Motor neuron (in vitro differentiated cells): ENCODE data around the gene MYF6. TPM values are rescaled to one million over a fixed set of nuclear protein-coding genes. Genes with fewer than 3 reads are reported as not detected.

Experiments
- ATAC-seq, 8 experiments: fragments of 200-7000 bp; cut with Tn5 transposase; replicated peaks in 6 of 8; 2 replicates each; pipeline ENCODE4 v1.8.0; 2021; ENCODE audit warnings: mild to moderate bottlenecking in 8 of 8, moderate library complexity in 8 of 8
- H3K27ac ChIP-seq, 2 donors: fragments of 250-450 bp; sonication (Bioruptor Pico); 2 replicates each; pipeline ENCODE4 v1.9.0; 2021; ENCODE audit warnings: antibody characterized with exemption in 2 of 2, mild to moderate bottlenecking in 2 of 2, moderate library complexity in 1 of 2
- H3K4me1 ChIP-seq, 2 donors: fragments of 250-450 bp; sonication (Bioruptor Pico); replicated peaks in 1 of 2; 2 replicates each; pipeline ENCODE4 v1.6.1; 2021; ENCODE audit warnings: antibody characterized with exemption in 2 of 2, mild to moderate bottlenecking in 2 of 2, moderate library complexity in 1 of 2
- H3K4me3 ChIP-seq, 5 donors: fragments of 250-450 bp; sonication (Bioruptor Pico); 2 replicates each; pipeline ENCODE4 v1.9.0; 2021; ENCODE audit warnings: antibody characterized with exemption in 5 of 5, mild to moderate bottlenecking in 5 of 5, moderate library complexity in 4 of 5
- WGBS, 10 experiments: fragments of 450-650 bp; shearing (Covaris generic); methylation state at CpG; one replicate each; pipeline ENCODE4 v1.0.0; 2022; 5-methylcytosine and 5-hydroxymethylcytosine counted together
- in situ Hi-C, 9 experiments: fragments of 400-800 bp; cut with MboI; loops; one replicate each; pipeline ENCODE4 v1.15.0; 2021; ENCODE audit warnings: low sequenced_read_pairs in 9 of 9, low pct_unique_long_range_greater_than_20kb in 2 of 9; ENCODE audit not compliant: unreplicated experiment in 9 of 9
- total RNA-seq, 8 experiments: library from RNA; unstranded; fragments of 300-600 nt; gene quantifications; 2 replicates each; pipeline versions ENCODE4 v1.2.3 to v1.2.4, GENCODE V29; 2022

The MYF6 gene
- total RNA-seq, 8 experiments from 2014 or later: 0.24 TPM; not detected in 7

DNA sequence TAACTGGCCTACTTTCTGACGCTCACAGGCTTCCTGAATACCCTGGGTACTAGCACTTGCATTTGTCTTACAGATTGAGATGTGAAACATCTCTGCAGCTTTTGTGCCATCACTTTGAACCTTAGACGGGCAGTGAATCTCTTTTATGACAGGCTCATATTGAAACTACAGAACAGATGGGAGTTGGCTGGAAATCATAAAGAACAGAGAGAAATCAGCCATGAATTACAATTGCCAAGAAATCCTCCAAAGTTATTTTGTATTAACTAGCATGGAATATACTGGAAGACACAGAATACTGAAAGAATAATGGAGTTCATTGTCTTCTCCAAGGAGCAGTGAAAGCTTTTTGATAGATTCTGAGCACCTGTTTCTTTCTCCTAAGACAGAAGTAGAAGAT lies 42.0 kb downstream of the MYF6 start:
- in situ Hi-C loops: no loop called here
- Histone ChIP-seq H3K27ac (no peak overlapping the region), H3K4me3 (no peak overlapping the region), H3K4me1 (peaks cover 0 to 3% of the 10 kb centered on the region in 2 donors)
- 22 to 100% (median 86%) methylated on average over 1 to 2 of the region's 2 CpGs; no CpG with 5 or more reads in 6 of the 10 experiments for WGBS, 10 experiments
- no peak for ATAC-seq

DNA sequence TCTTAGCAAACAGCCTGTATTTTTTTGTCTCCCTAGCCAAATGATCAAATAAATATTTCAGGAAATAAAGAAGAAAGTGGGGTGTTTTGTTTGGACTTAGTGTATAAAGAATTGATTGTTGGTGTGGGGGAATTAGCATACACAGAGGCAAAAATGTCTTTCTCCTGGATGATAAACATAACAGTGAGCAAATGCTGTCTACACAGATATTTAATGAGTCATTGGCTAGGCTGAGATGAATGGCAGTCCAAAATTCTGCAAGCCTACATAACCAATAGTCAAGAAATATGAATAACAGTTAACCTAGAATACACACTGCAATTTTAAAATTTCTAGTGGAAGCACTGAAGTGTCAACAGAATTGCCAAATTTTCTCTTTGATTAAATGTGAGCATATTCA lies 45.0 kb downstream of the MYF6 start:
- Histone ChIP-seq H3K4me1 (no peaks in the 10 kb centered on the region), H3K4me3 (no peak overlapping the region), H3K27ac (no peak overlapping the region)
- in situ Hi-C loops: loop anchor here in 3 of 9 experiments (10.0 to 25.0 kb wide), 2 partner anchors 338 to 340 kb away; no protein-coding TSS in a partner anchor
- ATAC-seq: peak in 2 of 8 experiments; percentile 25 to 67

DNA sequence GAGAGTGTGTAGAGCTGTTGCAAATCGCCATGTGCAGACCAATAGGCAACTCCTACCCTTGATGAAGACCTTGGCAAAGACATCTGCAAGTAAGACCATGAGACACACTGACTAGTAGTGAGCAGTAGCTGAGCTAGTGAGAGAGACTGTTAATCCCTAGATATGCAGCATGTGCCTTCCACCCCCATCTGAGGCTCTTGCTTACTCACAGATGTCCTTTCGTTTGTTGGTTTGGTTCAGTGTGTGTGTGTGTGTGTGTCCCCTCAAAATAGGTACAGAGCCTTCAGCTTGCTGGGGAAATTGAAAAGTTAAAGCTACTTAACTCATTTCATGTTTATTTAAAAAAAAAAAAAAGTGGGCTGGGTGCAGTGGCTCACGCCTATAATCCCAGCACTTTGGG lies 46.8 kb downstream of the MYF6 start:
- H3K27ac ChIP-seq: no peak overlapping the region
- ATAC-seq: no peak
- H3K4me1 ChIP-seq: no peaks in the 10 kb centered on the region
- no peak overlapping the region for H3K4me3 ChIP-seq
- 67 to 100% (median 89%) methylated on average over 1 to 3 of the region's 3 CpGs; no CpG with 5 or more reads in 3 of the 10 experiments for WGBS, 10 experiments
- in situ Hi-C loops: loop anchor here in 3 of 9 experiments (10.0 to 25.0 kb wide), 2 partner anchors 339 to 342 kb away; no protein-coding TSS in a partner anchor

DNA sequence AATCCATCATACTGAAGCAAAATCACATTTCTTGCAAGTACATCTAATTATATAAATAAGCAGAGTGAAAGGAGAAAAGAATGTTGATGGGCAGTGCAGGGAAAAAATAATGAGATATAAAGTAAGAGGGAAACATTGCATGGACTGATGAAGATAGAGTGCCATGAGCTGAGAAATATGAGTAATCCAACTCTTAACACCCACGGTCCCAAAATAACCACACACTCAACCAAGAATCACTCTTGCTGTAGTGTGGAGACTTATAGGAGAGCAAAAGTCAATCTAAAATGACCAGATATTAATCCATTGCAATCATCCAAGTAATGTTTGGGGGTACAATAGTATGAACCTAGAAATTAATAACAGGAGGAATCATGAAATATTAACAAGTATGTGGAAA lies 49.4 kb downstream of the MYF6 start:
- WGBS, 10 experiments: 33 to 100% (median 77%) methylated on average over 1 of the region's 1 CpG; no CpG with 5 or more reads in 4 of the 10 experiments
- no peak overlapping the region for H3K4me3 ChIP-seq
- H3K27ac ChIP-seq: no peak overlapping the region
- in situ Hi-C loops: loop anchor here in 3 of 9 experiments (10.0 to 25.0 kb wide), 2 partner anchors 342 to 345 kb away; no protein-coding TSS in a partner anchor
- no peak for ATAC-seq
- H3K4me1 ChIP-seq: no peaks in the 10 kb centered on the region

Other genes starting within 250 kb of the MYF6 start
- under 1 TPM in 2 of 8 experiments, not detected in 6; 0.11 to 0.24 TPM for gene MYF5, start 9.3 kb downstream of the MYF6 start, total RNA-seq
- gene LIN7A, start 230.3 kb downstream of the MYF6 start, total RNA-seq: 10 to 100 TPM in 7 of 8 experiments, 1 to 10 TPM in 1; 2.1 to 50.7 (median 33.0) TPM